WTC11 (cell line): ENCODE data around the gene MITF. TPM values are rescaled to one million over a fixed set of nuclear protein-coding genes. Genes with fewer than 3 reads are reported as not detected.

Source experiments
- ATAC-seq: fragments of 200-7000 bp; cut with Tn5 transposase; 2 replicates; pipeline ENCODE4 v1.10.0; 2021; ENCODE audit warnings: mild to moderate bottlenecking, moderate library complexity
- CTCF ChIA-PET: fragments of 300-600 bp; sonication (Branson Sonifier 250); formaldehyde crosslinking; loops from one replicate; lab custom pipeline; 2021; ENCODE audit warnings: antibody characterized with exemption; lab: Charles Lee
- POLR2A ChIA-PET: fragments of 350-600 bp; sonication (Branson Sonifier 250); formaldehyde crosslinking; loops from one replicate; lab custom pipeline; 2021; ENCODE audit warnings: antibody characterized with exemption; lab: Charles Lee
- DNase-seq: peaks from one replicate; pipeline ENCODE4 v3.0.0; 2021; ENCODE audit warnings: low spot score
- H3K27ac Mint-ChIP-seq: 2 replicates; pipeline ENCODE4 v1.8.0; 2021; ENCODE audit warnings: mixed read lengths
- H3K27me3 Mint-ChIP-seq: 2 replicates; pipeline ENCODE4 v1.8.0; 2021; ENCODE audit warnings: low read depth, mild to moderate bottlenecking, moderate library complexity, mixed read lengths
- H3K36me3 Mint-ChIP-seq: 2 replicates; pipeline ENCODE4 v1.8.0; 2021; ENCODE audit warnings: mixed read lengths
- H3K4me1 Mint-ChIP-seq: 2 replicates; pipeline ENCODE4 v1.8.0; 2022; ENCODE audit warnings: mixed read lengths
- H3K4me3 Mint-ChIP-seq: 2 replicates; pipeline ENCODE4 v1.8.0; 2021; ENCODE audit warnings: mild to moderate bottlenecking, moderate library complexity, mixed read lengths
- H3K9me3 Mint-ChIP-seq: 2 replicates; pipeline ENCODE4 v1.8.0; 2021; ENCODE audit warnings: mixed read lengths
- ATF1 ChIP-seq: sonication (generic); formaldehyde crosslinking; IDR thresholded peaks from 2 replicates; pipeline ENCODE4 v1.8.1; 2023; ENCODE audit warnings: mild to moderate bottlenecking, moderate library complexity, missing genetic modification reagents
- ELF4 ChIP-seq: sonication (generic); formaldehyde crosslinking; IDR thresholded peaks from 2 replicates; pipeline ENCODE4 v1.8.1; 2022; ENCODE audit warnings: low read depth, mild to moderate bottlenecking, moderate library complexity, missing genetic modification reagents
- FOXP1 ChIP-seq: sonication (generic); formaldehyde crosslinking; IDR thresholded peaks from 2 replicates; pipeline ENCODE4 v1.8.0; 2022; ENCODE audit warnings: missing genetic modification reagents, mild to moderate bottlenecking, moderate library complexity, borderline replicate concordance
- IRF2 ChIP-seq: sonication (generic); formaldehyde crosslinking; IDR thresholded peaks from 2 replicates; pipeline ENCODE4 v1.8.0; 2022; ENCODE audit warnings: low read depth, missing genetic modification reagents, borderline replicate concordance
- KAT7 ChIP-seq: sonication (generic); formaldehyde crosslinking; IDR thresholded peaks from 2 replicates; pipeline ENCODE4 v1.8.1; 2023; ENCODE audit warnings: missing genetic modification reagents, mild to moderate bottlenecking, borderline replicate concordance
- RORB ChIP-seq: fragments of 250-450 bp; sonication (Bioruptor Pico); IDR thresholded peaks from 2 replicates; pipeline ENCODE4 v1.9.0; 2021; ENCODE audit warnings: mild to moderate bottlenecking
- SMAD4 ChIP-seq: sonication (generic); formaldehyde crosslinking; IDR thresholded peaks from 2 replicates; pipeline ENCODE4 v1.8.0; 2022; ENCODE audit warnings: mild to moderate bottlenecking, missing genetic modification reagents
- ZBTB21 ChIP-seq: sonication (generic); formaldehyde crosslinking; IDR thresholded peaks from 2 replicates; pipeline ENCODE4 v1.8.1; 2023; ENCODE audit warnings: mild to moderate bottlenecking, missing genetic modification reagents, borderline replicate concordance
- ZNF396 ChIP-seq: fragments of 250-450 bp; sonication (Bioruptor Pico); IDR thresholded peaks from 2 replicates; pipeline ENCODE4 v1.8.0; 2021; ENCODE audit warnings: mild to moderate bottlenecking, moderate library complexity, borderline replicate concordance
- ZNF416 ChIP-seq: fragments of 250-450 bp; sonication (Bioruptor Pico); IDR thresholded peaks from 2 replicates; pipeline ENCODE4 v1.9.0; 2021; ENCODE audit warnings: mild to moderate bottlenecking, inconsistent platforms
- total RNA-seq: library from RNA; stranded (reverse); gene quantifications from 3 replicates; pipeline ENCODE4 v1.2.3, GENCODE V29; 2021
- TF ChIP-seq, protein P1 (sequence below): sonication (generic); formaldehyde crosslinking; IDR thresholded peaks from 2 replicates; pipeline ENCODE4 v1.8.1; 2023; ENCODE audit warnings: mild to moderate bottlenecking, moderate library complexity, missing genetic modification reagents
- TF ChIP-seq, protein P2 (sequence below): fragments of 200-600 bp; IDR thresholded peaks from 2 replicates; pipeline ENCODE4 v1.8.0; 2022; ENCODE audit warnings: antibody characterized with exemption
- TF ChIP-seq, protein P3 (sequence below): sonication (generic); formaldehyde crosslinking; IDR thresholded peaks from 2 replicates; pipeline ENCODE4 v1.8.1; 2022; ENCODE audit warnings: low read depth, mild to moderate bottlenecking, moderate library complexity, missing genetic modification reagents, borderline replicate concordance
- TF ChIP-seq, protein P4 (sequence below): fragments of 250-450 bp; sonication (Bioruptor Pico); IDR thresholded peaks from 2 replicates; pipeline ENCODE4 v1.8.0; 2021; ENCODE audit warnings: mild to moderate bottlenecking
- TF ChIP-seq, protein P5 (sequence below): fragments of 250-450 bp; sonication (Bioruptor Pico); IDR thresholded peaks from 2 replicates; pipeline ENCODE4 v2.1.2; 2022; ENCODE audit warnings: mild to moderate bottlenecking, moderate library complexity
- TF ChIP-seq, protein P6 (sequence below): sonication (generic); formaldehyde crosslinking; IDR thresholded peaks from 2 replicates; pipeline ENCODE4 v1.8.0; 2022; ENCODE audit warnings: mild to moderate bottlenecking, missing genetic modification reagents
- TF ChIP-seq, protein P7 (sequence below): sonication (generic); formaldehyde crosslinking; IDR thresholded peaks from 2 replicates; pipeline ENCODE4 v1.8.1; 2023; ENCODE audit warnings: mild to moderate bottlenecking, missing genetic modification reagents, moderate library complexity
- TF ChIP-seq, protein P8 (sequence below): sonication (generic); formaldehyde crosslinking; IDR thresholded peaks from 2 replicates; pipeline ENCODE4 v1.8.1; 2022; ENCODE audit warnings: low read depth, missing genetic modification reagents, borderline replicate concordance
- TF ChIP-seq, protein P9 (sequence below): fragments of 250-450 bp; sonication (Bioruptor Pico); conservative IDR thresholded peaks from 2 replicates; pipeline ENCODE4 v1.9.0; 2021; ENCODE audit warnings: mild to moderate bottlenecking

Gene MITF
- total RNA-seq, 1 experiment from 2014 or later: 1.3 TPM

DNA sequence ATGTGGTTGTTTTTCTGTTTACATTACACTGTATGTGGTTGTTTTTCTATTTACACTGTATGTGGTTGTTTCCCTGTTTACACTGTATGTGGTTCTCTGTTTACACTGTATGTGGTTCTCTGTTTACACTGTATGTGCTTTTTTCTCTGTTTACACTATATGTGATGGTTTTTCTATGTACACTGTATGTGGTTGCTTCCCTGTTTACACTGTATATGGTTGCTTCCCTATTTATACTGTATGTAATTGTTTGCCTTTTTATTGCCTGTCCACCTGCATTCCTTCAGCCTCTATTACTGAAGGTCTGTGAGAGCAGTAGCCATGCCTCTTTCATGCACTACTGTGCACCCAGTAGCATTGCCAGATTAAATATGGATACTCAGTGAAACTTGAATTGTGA, 94.3 kb downstream of the MITF start (continued):
- TF ChIP-seq IRF2 (CRISPR knock-in tag) (no peak), RORB (CRISPR knock-in tag) (no peak)
- TF ChIP-seq, protein P1, sequence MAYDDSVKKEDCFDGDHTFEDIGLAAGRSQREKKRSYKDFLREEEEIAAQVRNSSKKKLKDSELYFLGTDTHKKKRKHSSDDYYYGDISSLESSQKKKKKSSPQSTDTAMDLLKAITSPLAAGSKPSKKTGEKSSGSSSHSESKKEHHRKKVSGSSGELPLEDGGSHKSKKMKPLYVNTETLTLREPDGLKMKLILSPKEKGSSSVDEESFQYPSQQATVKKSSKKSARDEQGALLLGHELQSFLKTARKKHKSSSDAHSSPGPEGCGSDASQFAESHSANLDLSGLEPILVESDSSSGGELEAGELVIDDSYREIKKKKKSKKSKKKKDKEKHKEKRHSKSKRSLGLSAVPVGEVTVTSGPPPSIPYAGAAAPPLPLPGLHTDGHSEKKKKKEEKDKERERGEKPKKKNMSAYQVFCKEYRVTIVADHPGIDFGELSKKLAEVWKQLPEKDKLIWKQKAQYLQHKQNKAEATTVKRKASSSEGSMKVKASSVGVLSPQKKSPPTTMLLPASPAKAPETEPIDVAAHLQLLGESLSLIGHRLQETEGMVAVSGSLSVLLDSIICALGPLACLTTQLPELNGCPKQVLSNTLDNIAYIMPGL (CRISPR knock-in tag): no peak

DNA sequence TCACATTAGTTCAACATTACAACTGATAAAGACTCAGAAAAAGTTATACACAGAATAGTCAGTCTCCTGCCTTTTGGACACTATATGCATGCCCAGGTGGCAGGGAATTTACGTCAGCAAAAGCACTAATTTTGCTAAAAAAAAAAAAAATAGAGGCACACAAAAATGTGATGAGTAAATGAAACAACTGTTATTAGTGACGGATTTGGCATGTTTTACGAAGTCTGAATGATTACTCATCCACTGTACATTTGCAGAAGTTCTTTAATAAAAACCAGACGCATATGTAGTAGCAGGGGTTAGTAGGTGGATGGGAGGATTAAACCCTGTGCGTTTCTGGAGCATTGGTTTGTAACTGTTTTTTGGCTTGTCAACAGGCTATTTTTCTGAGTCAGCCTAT, 99.0 kb downstream of the MITF start:
- no peaks in the 10 kb centered on the region for H3K36me3 Mint-ChIP-seq
- no peak for DNase-seq
- no peak for ATAC-seq
- no peaks in the 10 kb centered on the region for H3K27me3 Mint-ChIP-seq
- H3K9me3 Mint-ChIP-seq: peaks cover 23% of the 10 kb centered on the region
- no peaks in the 10 kb centered on the region for H3K4me1 Mint-ChIP-seq
- ChIA-PET POLR2A (no interaction called here), CTCF (no interaction called here)
- no peak overlapping the region for H3K27ac Mint-ChIP-seq
- H3K4me3 Mint-ChIP-seq: no peak overlapping the region
- TF ChIP-seq, protein P2, sequence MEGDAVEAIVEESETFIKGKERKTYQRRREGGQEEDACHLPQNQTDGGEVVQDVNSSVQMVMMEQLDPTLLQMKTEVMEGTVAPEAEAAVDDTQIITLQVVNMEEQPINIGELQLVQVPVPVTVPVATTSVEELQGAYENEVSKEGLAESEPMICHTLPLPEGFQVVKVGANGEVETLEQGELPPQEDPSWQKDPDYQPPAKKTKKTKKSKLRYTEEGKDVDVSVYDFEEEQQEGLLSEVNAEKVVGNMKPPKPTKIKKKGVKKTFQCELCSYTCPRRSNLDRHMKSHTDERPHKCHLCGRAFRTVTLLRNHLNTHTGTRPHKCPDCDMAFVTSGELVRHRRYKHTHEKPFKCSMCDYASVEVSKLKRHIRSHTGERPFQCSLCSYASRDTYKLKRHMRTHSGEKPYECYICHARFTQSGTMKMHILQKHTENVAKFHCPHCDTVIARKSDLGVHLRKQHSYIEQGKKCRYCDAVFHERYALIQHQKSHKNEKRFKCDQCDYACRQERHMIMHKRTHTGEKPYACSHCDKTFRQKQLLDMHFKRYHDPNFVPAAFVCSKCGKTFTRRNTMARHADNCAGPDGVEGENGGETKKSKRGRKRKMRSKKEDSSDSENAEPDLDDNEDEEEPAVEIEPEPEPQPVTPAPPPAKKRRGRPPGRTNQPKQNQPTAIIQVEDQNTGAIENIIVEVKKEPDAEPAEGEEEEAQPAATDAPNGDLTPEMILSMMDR: no peak
- TF ChIP-seq, protein P3, sequence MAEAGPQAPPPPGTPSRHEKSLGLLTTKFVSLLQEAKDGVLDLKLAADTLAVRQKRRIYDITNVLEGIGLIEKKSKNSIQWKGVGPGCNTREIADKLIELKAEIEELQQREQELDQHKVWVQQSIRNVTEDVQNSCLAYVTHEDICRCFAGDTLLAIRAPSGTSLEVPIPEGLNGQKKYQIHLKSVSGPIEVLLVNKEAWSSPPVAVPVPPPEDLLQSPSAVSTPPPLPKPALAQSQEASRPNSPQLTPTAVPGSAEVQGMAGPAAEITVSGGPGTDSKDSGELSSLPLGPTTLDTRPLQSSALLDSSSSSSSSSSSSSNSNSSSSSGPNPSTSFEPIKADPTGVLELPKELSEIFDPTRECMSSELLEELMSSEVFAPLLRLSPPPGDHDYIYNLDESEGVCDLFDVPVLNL (CRISPR knock-in tag): no peak
- TF ChIP-seq KAT7 (CRISPR knock-in tag): no peak
- TF ChIP-seq ZNF396 (CRISPR knock-in tag): no peak
- TF ChIP-seq, protein P4, sequence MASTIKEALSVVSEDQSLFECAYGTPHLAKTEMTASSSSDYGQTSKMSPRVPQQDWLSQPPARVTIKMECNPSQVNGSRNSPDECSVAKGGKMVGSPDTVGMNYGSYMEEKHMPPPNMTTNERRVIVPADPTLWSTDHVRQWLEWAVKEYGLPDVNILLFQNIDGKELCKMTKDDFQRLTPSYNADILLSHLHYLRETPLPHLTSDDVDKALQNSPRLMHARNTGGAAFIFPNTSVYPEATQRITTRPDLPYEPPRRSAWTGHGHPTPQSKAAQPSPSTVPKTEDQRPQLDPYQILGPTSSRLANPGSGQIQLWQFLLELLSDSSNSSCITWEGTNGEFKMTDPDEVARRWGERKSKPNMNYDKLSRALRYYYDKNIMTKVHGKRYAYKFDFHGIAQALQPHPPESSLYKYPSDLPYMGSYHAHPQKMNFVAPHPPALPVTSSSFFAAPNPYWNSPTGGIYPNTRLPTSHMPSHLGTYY (CRISPR knock-in tag): no peak
- no peak for TF ChIP-seq ATF1 (CRISPR knock-in tag)
- no peak for TF ChIP-seq SMAD4 (CRISPR knock-in tag)
- no peak for TF ChIP-seq ZBTB21
- no peak for TF ChIP-seq ZNF416 (CRISPR knock-in tag)
- no peak for TF ChIP-seq FOXP1 (CRISPR knock-in tag)
- TF ChIP-seq, protein P5, sequence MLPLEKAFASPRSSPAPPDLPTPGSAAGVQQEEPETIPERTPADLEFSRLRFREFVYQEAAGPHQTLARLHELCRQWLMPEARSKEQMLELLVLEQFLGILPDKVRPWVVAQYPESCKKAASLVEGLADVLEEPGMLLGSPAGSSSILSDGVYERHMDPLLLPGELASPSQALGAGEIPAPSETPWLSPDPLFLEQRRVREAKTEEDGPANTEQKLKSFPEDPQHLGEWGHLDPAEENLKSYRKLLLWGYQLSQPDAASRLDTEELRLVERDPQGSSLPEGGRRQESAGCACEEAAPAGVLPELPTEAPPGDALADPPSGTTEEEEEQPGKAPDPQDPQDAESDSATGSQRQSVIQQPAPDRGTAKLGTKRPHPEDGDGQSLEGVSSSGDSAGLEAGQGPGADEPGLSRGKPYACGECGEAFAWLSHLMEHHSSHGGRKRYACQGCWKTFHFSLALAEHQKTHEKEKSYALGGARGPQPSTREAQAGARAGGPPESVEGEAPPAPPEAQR (CRISPR knock-in tag): no peak
- TF ChIP-seq, protein P6, sequence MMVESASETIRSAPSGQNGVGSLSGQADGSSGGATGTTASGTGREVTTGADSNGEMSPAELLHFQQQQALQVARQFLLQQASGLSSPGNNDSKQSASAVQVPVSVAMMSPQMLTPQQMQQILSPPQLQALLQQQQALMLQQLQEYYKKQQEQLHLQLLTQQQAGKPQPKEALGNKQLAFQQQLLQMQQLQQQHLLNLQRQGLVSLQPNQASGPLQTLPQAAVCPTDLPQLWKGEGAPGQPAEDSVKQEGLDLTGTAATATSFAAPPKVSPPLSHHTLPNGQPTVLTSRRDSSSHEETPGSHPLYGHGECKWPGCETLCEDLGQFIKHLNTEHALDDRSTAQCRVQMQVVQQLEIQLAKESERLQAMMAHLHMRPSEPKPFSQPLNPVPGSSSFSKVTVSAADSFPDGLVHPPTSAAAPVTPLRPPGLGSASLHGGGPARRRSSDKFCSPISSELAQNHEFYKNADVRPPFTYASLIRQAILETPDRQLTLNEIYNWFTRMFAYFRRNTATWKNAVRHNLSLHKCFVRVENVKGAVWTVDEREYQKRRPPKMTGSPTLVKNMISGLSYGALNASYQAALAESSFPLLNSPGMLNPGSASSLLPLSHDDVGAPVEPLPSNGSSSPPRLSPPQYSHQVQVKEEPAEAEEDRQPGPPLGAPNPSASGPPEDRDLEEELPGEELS (CRISPR knock-in tag): no peak
- TF ChIP-seq, protein P7, sequence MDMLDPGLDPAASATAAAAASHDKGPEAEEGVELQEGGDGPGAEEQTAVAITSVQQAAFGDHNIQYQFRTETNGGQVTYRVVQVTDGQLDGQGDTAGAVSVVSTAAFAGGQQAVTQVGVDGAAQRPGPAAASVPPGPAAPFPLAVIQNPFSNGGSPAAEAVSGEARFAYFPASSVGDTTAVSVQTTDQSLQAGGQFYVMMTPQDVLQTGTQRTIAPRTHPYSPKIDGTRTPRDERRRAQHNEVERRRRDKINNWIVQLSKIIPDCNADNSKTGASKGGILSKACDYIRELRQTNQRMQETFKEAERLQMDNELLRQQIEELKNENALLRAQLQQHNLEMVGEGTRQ (CRISPR knock-in tag): no peak
- TF ChIP-seq, protein P8, sequence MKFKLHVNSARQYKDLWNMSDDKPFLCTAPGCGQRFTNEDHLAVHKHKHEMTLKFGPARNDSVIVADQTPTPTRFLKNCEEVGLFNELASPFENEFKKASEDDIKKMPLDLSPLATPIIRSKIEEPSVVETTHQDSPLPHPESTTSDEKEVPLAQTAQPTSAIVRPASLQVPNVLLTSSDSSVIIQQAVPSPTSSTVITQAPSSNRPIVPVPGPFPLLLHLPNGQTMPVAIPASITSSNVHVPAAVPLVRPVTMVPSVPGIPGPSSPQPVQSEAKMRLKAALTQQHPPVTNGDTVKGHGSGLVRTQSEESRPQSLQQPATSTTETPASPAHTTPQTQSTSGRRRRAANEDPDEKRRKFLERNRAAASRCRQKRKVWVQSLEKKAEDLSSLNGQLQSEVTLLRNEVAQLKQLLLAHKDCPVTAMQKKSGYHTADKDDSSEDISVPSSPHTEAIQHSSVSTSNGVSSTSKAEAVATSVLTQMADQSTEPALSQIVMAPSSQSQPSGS (CRISPR knock-in tag): no peak
- TF ChIP-seq, protein P1 (CRISPR knock-in tag): no peak
- TF ChIP-seq, protein P9, sequence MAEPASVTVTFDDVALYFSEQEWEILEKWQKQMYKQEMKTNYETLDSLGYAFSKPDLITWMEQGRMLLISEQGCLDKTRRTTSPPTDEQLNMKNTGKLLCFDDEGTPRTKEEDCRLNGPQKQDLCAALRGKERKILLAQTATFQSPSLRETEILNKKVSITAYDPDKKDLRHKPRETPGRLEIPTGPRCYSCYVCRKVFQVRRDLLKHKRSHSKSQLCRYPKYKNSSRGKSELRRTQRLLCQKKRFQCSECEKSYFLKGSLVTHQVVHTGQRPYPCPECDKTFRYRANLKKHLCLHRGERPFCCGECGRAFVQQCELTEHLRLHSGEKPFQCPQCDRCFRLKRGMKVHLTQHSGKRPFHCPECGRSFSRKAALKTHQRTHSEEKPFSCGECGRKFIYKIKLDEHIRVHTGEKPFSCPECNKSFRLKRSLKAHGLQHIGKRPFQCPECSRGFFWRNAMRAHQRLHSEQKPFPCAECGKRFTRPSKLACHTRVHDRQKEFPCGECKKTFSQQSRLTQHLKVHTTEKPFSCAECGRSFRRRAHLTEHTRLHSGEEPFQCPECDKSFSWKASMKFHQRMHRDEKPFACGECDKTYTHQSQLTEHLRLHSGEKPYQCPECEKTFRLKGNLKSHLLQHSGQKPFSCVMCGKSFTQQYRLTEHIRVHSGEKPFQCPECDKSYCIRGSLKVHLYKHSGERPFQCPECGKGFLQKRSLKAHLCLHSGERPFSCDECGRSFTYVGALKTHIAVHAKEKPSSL (CRISPR knock-in tag): no peak
- no peak for TF ChIP-seq ELF4 (CRISPR knock-in tag)
